Skeletal muscle cell (primary cell): ENCODE data around the gene ALDH1A1.

Experiments used
- DNase-seq: peaks from one replicate; pipeline ENCODE4 v3.0.0-alpha.2; 2010; ENCODE audit warnings: low read depth
- H3K4me3 ChIP-seq: 2 replicates; pipeline ENCODE4 v1.5.1; 2011; ENCODE audit warnings: low read depth, mild to moderate bottlenecking, control low read depth, low read length, moderate library complexity

Gene ALDH1A1

DNA sequence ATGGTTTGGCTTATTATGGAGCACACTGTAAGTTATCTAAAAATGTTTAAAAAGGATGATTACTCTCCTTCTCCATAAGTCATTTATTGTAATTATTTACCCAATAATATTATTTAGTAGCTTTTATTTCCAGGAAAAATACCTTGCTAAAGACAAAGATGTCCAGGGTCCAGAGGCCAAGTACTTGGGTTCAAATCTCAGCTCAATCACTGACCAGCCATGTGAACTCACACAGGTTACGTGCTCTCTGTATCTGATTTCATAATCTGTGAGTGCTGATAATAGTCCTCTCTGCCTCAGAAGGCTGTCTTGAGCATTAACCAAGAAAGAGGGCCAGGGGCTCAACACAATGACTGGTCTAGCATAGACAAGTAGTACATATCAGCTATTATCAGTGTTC is 27.0 kb downstream of the ALDH1A1 start:
- no peak for DNase-seq
- H3K4me3 ChIP-seq: no peak overlapping the region

DNA sequence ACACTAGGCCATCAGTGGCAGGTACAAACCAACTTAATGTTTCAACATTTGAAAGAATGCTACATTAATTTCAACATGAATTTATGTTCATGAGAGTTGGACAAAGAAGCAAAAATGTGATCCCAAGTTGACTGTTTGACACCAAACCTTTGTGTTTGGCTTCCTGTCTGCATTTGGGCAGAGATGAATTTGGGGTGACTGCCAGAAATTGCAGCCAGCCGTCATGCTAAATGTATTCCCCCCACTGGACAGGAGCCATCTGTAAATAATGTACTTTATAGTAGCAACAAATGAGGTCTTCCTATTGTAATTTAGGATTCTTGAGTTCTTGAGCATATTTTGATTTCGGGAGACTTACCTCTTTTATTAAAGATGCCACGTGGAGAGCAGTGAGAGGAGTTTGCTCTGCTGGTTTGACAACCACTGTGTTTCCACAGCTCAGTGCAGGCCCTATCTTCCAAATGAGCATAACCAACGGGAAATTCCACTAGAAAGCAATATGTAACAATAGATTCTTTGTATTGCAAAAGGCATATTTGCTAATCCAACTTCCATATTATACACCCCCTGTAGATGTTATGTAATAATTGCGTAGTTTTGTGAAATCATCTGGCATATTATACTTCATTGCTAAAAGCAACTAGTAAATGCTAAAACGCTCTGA is 27.6 kb downstream of the ALDH1A1 start:
- no peak for DNase-seq

DNA sequence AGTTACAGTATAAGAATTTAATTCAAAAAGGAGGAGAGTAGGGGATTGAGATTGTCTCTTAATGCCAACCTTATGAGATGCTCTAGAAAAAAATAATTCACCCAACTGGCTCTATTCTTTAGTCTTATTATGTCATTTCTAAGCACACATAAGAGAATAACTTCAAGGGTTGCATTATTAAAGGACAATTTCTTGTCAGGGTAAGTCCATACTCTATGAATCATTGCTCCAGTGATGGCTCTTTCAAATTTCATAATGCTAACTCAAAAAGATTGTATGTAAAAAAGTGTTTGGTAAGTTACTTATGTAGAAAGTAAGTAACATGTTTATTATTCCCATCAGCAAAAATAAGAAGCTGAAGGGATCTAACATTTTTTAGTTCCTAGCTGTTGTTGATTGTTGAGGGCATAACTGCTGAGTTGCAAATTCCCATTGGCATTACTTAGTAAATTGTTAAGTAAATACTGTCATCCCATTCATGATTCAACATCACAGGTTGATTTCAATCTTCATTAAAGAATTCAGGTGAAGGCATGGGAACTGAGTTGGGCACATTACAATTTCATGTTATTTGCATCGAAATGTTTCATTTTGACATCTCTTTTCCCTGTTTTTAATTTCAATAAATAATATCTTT is 28.6 kb downstream of the ALDH1A1 start:
- no peak for DNase-seq
- no peak overlapping the region for H3K4me3 ChIP-seq

More for the DNA sequence above, 27.6 kb downstream of the ALDH1A1 start:
- no peak overlapping the region for H3K4me3 ChIP-seq

DNA sequence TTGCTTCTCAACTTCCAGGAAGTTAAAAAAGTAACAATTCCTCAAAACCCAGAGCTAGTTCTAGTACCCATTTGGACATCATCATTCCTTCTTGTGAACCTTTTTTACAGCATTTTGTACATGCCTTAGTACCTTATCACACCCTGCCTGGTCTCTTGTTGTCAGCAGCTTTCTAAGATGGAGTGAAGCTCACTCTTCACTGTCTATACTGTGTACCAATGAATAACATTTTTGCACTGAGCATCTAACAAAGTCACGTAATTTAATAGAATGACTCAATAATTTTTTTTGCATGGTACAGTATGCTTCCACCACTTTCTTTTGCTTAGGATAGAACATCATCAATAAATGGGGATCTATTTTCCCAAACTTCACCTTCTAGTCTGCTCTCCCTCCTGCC is 29.8 kb downstream of the ALDH1A1 start:
- no peak overlapping the region for H3K4me3 ChIP-seq
- DNase-seq: no peak

DNA sequence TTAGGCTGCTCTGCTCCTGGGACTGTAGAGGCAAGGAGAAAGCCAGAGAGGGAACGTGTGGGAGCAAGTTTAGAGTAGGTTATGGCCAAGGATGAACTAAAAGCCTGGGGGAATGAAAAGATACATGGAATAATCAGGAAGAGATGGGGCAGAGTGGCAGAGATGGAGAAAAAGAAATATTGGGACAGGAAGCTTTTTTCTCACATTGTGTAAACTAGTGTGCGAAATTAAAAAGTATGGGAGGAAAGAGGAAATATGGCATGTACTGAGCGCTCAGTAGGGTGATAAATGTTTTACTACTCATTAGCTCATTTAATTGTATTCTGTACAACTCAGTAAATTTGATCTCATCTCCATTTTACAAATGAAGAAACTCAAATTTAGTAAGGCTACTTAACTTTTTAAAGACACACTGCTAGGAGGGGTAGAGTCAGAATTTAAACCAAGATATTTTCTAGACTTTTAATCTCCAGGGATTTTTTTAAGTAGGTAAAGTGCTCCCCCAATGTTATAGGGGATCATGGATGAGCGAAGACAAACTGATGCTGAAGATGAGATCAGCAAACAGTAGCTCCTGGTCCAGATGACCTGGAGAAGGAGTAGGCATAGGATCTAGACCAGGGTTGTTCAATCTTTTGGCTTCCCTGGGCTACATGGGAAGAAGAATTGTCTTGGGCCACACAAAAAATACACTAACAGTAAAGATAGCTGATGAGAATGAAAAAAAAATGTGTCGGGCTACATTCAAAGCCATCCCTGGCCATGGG is 30.8 kb downstream of the ALDH1A1 start:
- DNase-seq: no peak
- no peak overlapping the region for H3K4me3 ChIP-seq

DNA sequence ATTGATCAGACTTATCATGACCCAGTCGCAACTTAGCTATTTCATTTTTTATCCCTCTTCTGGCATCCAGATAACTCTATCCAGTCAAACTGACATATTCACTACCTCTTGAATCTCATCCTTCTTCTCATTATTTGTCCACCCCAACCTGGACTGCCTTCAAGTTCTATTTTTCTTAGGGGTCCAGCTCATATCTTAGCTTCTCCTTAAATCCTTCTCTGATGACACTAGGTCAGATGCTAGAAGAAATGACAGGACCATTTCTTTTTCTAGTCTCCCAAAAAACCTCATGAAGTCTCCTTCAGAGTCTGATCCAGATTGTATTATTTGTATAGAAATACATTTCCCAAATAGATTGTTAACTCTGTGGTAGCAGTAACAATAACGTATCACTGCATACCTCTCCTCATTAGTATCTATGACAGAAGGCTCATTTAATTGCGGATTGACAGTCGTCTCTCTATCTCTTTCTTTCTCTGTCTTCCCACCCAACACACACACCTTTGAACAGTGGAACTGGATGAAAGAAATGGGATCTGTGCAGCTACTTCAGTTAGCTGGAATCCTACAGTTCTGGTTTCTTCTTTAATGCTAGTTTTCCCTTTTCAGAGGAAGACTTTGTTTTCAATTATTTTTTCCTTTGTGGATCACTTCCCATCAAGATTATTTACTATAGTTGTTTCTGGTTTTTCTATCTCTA is 33.5 kb downstream of the ALDH1A1 start:
- no peak overlapping the region for H3K4me3 ChIP-seq
- DNase-seq: no peak

DNA sequence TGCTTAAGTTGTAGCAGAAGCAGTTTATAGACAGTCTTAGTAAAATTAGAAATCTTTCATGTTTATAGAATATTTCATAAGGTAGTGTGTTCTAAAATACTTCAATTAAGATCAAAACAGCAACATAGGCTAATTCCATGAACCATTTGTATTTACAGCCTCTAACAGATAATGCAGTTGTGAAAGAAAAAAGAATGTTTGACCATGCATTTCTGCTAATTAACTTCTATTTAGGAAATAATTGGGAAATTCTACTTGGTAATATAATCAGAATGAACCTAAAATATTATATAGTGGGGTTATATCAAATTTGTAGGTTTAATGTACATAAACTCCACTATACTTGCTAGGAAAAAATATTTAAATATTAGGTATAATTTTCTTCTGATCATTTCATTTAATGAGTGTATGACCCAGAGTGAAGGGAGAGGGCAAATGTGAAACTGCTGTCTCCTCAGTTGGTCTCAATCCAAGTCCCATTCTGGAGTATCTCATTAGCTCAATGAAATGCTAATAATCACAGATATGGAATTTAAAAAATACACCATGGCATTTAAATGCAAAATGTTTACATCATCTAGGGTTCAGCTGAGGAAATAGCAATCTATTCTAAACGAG is 34.9 kb downstream of the ALDH1A1 start:
- H3K4me3 ChIP-seq: no peak overlapping the region
- no peak for DNase-seq

DNA sequence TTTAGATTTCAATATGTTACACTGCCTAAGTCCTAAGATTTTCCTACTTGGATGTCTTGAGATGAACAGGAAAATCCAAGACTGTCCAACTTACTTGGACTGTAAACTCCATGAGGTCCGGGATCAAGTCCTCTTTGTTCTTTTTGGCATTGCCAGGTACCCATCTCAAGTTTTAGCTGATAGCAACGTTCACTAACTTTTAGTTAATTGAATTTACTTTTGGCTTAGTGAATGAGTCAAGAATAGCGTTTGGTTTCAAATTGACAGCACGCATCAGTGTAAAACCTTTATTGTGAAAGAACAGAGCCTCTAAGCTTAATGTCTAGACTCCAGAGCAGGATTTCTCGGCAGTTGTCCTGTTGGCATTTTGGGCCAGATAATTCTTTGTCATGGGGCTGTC is 37.2 kb downstream of the ALDH1A1 start:
- no peak overlapping the region for H3K4me3 ChIP-seq
- no peak for DNase-seq

DNA sequence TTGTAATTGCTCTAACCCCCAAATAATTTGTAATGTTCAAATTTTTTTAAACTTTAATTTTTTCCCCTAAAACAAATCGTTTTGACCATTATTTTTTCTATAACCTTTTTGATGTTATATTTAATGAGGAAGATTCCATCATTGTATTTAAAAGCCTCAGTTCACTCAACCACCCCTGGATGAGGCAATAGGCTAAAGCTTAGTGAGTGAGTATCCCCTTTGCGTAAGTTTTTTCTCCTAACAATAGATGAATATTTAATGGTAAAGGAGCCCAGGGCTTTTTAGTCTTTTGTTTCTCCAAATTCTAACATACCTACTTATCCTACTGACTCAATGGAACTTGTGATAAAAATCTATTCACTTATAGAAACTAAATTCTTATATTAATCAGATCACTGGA is 38.1 kb downstream of the ALDH1A1 start:
- no peak for DNase-seq

DNA sequence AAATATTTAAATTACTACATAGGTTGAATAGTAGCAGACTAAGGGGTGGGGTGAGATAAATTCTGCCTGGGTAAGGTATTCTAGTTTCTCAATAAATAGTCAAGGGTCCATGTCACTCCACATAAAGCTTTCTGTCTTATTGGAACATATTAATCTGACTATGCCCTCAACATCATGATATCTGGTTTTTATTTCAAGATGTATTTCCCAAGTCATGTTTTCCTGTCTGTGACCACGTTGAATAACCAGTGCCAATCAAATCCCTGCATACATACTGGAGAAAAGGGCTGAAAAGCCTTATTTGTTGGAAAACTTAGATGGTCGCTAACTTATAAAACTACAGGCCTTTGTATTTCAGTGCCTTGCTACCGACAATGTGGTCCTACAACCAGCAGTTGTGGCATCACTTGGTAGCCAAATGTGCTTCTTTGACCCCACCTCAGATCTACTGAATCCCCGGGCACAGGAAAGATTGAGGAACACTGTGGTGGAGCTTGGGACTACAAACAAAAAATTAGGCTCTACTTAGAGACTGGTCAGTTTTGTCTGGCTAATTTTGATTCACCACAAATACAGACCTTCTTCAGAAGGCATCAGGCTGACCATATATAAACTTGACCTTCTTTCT is 39.4 kb downstream of the ALDH1A1 start:
- no peak for DNase-seq
- H3K4me3 ChIP-seq: no peak overlapping the region

More for the DNA sequence above, 38.1 kb downstream of the ALDH1A1 start:
- no peak overlapping the region for H3K4me3 ChIP-seq

DNA sequence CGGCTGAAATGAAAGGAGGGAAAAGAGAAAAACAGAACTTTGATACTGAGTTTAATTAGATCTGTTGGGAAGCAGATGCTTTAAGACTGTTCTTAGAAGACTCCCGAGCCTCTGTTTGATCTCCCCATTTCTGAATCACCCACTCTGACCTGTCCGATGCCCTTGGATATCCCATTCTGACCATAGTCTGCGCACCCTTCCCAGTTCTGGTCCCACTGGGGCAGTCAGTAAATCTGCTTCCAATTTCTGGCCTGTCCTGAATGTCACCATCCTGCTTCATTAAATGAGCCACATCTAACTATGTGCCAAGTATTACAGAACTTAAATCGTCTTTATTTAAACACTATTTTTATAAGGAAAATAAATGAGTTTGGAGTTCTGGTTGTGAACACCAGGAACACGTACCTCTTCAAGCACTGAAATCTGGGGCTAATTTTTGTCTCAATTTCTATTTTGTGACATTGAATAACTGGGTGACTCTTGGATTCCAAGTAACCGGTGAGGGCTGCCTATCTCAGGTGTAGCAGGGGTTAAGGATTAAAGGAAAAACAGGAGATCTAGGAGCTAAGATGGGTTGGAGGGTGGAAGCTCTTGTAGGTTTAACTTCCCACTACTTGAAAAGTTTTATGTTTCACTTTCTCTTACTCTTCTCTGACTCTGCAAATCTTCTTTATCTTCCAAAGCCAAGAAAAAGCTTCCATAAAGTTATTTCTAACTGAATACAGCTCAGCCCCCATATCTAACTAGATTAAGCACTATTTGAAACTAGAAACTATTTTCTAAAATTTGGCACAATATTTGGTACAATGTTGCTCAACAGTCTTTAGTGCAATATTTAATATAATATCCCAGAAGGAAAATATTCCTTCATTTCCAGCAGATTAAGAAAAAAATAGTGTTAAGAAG is 40.1 kb downstream of the ALDH1A1 start:
- H3K4me3 ChIP-seq: no peak overlapping the region
- no peak for DNase-seq

DNA sequence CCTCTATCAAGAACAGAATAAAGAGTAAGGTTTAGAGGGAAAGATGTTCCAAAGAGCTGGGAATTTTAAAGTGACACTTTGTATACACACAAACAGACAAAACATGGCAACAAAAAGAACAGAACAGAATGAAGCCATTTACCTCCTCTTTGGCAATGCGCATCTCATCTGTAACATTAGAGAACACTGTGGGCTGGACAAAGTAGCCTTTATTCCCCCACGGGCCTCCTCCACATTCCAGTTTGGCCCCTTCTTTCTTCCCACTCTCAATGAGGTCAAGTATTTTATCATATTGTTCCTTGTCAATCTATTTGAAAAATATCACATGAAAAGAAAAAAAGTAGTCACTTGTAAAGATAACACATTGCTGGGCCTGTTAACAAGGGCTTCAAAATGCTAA is 41.0 kb downstream of the ALDH1A1 start:
- H3K4me3 ChIP-seq: no peak overlapping the region
- no peak for DNase-seq

DNA sequence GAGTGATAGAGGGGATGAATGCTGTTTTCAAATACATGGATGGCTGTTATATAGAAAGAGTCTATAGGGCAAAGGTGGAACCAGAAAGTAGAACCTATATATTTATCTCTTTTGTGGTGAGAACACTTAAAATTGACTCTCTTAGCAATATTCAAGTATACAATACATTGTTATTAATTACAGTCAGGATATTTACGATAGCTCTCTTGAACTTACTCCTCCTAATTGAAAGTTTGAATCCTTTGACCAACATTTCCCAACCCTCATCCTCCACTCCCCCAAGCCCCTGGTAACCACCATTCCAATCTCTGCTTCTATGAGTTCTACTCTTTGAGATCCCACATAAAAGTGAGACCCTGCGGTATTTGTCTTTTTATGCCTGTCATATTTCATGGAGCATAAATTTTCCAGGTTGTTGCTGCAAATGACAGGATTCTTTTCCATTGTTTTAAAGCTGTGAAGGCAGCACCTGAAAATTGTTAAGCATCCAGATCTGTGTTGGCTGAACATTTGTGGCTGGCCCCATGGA is 41.5 kb downstream of the ALDH1A1 start:
- DNase-seq: no peak
- H3K4me3 ChIP-seq: no peak overlapping the region

DNA sequence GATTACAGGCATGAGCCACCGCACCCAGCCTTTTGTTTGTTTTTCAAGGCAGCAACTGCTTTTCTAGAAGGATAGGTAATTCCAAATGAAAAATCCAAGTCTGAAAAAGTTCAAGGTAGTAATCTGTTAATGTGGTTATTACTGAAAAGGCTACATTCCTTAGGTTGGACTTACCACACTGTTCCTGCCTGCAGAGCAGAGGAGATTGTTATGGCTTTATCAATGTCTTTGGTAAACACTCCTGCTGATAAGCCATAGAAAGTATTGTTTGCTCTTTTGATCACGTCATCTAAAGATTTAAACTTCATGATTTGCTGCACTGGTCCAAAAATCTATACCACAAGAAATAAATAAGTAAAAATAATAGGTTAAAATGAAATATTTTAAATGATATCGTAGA is 43.4 kb downstream of the ALDH1A1 start:
- H3K4me3 ChIP-seq: no peak overlapping the region
- DNase-seq: no peak

DNA sequence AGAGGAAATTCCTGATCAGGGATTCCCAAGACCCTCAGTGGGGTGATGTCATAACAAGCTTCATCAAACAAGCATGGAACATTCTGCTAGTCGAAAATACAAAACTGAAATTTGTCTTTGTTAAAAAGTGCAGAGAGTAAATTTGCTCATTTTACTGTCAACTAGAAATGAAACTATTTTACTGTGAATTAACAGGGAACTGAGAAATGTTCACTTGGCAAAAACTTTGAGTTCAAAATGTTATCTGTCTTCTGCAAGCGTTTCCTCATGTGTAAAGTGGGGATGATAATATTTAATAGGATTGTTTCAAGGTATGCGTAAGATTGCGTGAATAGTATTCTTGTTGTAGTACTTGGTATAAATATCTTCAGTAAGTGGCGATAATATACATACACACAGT is 45.4 kb downstream of the ALDH1A1 start:
- DNase-seq: no peak
- H3K4me3 ChIP-seq: no peak overlapping the region

DNA sequence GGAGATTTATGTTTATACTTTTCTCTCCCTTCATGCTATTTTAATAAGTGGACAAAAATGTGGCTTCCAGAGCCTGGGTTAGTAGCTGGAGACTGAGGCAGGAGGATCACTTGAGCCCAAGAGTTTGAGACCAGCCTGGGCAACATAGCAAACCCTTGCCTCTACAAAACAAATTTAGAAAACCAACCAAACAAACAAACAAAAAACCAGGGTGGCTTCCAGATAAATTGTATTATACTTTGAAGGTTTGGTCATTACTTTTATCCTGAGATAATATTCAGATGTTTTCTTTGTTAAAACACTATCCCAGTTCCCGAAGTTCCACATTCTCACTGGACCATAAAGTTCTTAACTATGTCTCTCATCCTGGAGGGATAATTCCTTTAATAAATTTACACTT is 46.0 kb downstream of the ALDH1A1 start:
- H3K4me3 ChIP-seq: no peak overlapping the region
- no peak for DNase-seq

DNA sequence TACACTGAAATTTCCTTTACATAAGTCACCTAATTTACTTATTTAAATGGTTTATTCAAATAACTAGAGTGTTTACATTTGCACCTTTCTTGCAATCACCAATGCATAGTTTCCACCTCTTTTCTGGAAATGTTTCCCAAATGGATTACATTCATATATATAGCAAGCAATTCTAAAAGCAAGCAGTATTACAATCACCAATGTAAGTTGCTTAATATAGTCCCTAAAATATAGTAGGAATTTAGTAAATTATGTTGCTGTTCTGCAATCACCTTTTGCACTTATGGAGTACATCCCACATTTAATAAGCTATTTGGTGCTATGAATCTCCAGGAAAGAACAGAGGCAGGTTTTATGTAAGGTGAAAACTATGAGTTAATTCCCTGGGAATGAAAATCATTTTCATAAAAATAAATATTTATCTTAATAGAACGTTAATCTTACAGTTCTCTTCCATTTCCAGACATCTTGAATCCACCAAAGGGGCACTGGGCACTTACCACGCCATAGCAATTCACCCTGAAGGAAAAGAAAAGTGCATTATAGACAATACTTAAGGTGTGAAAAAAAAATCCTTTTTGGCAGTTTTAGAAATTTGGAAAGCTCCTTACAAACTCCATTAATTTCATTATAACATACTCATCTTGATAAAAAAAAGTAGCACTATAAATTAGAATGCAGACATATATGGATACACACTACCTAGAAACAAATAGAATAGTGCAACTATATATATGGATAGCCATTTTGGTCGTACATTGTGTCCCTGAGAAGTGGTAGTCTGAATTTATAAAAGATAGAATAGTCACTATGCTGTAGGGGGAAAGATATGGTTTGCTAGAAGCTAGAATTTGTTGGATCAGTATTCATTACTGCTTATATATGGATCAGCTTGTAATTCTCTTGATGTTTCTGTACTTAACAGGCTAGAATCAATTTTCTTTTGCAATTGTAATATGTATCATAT is 47.1 kb downstream of the ALDH1A1 start:
- H3K4me3 ChIP-seq: no peak overlapping the region
- no peak for DNase-seq
